ENCODE measurements around the gene KMO.
A peak's percentile ranks its signal among the peaks of the same experiment; 100 is the strongest.

Gene KMO

DNA sequence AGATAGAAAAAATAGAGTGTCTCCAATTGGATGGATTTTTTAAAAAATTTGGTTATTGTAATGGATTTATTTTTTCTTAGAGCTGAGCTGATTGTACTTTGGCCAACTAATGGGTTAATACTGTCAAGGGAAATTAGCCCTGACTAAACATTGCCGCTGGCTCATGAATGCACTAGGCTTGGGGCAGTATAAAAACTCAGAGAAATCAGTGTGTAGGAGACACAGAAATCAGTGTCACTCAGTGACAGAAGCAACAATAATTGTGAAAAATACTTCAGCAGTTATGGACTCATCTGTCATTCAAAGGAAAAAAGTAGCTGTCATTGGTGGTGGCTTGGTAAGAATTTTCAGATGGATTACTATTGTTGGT is at the start of gene KMO:
KMO (plus strand) TSS at position 217 of the 370 bp plus-strand sequence; CDS start at position 284, 67 bp downstream.
- no peak for DNase-seq (ENCODE audit: low read depth in 2 of 2)

DNA sequence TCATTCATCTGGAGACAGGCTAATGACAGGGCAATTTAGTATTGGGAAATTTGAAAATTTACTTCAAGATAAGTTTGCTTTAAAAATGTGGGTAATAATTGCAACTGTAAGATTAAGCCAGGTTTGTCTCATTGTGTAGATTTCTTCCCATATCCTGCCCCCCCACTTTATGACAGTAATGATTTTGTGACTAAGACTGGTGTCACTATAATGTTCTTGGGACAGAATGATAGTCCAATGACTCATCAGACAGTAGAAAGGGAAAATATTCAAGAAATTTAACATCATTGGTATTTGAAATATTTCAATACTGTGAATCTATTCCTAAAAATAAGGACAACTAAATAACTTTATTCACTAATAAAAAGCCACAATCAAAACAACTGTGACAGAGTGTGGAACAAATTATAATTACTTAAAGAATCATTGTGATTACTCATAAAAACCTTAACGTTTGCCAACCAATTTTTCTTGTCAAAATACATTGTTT is 49.4 kb upstream of the KMO start:
- no peak for DNase-seq (ENCODE audit: low read depth in 2 of 2)

DNA sequence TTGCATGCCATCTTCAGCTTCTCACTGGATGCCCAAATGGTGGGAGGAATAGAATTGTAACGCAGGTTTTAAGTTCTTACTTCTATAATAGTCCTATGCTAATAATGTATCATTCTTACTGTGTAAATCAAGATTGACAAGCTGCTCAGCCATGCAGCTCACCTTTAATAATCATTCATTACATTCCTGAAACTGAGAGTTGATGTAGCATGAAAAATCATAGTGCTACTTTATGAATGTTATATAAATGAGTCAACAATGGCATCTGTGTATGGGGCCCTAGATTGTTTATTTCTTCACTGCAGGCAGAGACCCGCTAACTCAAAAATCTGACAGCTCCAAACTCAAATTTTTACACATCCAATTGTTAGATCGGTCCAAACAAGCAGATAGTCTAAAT is 47.0 kb upstream of the KMO start:
- no peak for DNase-seq (ENCODE audit: low read depth in 2 of 2)

- DNase-seq (ENCODE audit: low read depth in 2 of 2): no peak
Observed at GRCh38 chr1:241485554-241485992, 46.6 kb upstream of the KMO start.

DNA sequence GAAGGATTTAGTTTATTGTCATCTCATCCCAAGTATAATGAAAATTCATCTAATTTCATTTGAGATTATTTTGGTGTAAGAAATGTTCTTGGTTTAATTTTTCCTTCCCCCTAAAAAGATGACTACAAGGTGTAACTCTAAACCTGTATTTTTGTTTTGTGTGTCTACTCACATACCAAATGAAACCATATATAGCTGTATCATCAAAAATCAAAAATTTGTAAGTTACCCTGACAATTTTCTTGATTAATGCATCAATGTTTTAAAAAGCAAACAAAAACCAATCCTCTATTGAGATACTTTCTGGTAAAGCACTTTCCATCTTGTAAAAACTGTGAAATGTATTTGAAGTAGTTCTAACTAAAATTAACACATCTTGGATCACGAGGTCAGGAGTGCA is 43.4 kb upstream of the KMO start:
- DNase-seq (ENCODE audit: low read depth in 2 of 2): no peak

GRCh38 chr1:241495741-241496140 is 36.4 kb upstream of the KMO start:
- DNase-seq (ENCODE audit: low read depth in 2 of 2): no peak

DNA sequence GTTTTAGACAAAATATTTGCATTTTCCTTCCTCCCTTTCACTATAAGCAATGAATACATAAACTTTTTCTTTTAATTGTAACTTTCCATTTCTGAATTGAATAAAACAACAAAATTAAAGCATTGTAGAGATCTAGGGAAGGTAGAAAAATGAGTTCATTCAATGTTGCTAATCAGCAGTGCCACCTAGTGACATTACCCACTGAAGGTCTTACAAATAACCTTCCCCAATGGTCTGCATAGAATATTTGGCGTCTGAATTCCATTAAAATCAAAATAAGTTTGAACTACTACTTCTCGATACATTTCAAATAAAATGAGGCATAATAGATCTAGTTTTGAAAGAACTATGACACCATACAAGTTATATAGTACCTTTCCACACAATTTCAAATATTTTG is 32.3 kb upstream of the KMO start:
- no peak for DNase-seq (ENCODE audit: low read depth in 2 of 2)

DNA sequence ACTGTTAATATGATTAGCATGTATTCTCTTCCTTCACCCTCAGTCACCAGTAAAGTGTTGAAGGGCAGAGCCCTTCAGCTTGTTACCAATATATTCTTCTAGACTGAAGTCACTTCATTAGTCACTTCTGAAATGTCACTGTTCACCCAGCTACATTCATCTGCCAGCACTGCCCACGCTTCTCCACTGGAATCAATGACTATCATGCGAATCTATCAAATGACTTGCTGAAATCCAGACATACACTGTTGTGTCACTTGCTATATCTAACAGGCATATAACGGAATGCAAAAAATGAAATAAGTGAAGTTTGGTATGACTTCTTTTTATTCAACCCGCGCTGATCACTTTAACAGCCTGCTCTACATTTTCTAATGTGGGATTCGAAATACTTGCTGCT is 28.7 kb upstream of the KMO start:
- no peak for DNase-seq (ENCODE audit: low read depth in 2 of 2)

DNA sequence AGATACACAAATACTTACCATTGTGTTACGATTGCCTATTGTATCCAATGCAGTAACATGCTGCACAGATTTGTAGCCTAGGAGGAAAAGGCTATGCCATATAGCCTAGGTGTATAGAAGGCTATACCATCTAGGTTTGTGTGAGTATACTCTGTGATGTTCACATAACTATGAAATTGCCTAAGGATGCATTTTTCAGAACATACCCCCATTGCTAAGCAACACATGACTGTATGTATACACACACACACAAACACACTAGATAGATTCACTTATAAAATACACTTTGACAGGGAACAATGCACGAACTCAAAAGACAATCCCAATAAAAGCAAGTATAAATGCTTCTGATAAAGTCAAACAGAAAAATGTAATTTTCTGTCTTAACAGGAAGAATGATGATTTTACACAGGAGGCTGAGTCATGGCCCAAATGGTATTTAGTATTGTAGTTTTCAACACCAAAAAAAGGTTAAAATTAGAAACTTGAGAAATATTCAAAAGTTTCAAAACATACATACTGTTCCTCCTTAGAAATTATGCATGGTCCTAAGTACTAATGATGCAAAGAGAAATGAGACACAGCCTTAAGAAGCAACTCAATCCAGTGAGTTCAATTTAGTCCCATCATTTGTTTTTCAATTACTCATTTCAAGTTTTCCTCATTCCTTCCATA is 24.9 kb upstream of the KMO start:
- DNase-seq (ENCODE audit: low read depth in 2 of 2): no peak

GRCh38 chr1:241513378-241513777 is 18.8 kb upstream of the KMO start:
- no peak for DNase-seq (ENCODE audit: low read depth in 2 of 2)

- no peak for DNase-seq (ENCODE audit: low read depth in 2 of 2)
Observed at GRCh38 chr1:241518476-241519307, 13.5 kb upstream of the KMO start.

GRCh38 chr1:241519308-241520079 is 12.7 kb upstream of the KMO start, which contains the start of gene FH:
Gene FH (minus strand): TSS chr1:241519755. CDS start chr1:241519722, 33 bp downstream.
- peak; percentile 83 to 91 for DNase-seq (ENCODE audit: low read depth in 2 of 2)

DNA sequence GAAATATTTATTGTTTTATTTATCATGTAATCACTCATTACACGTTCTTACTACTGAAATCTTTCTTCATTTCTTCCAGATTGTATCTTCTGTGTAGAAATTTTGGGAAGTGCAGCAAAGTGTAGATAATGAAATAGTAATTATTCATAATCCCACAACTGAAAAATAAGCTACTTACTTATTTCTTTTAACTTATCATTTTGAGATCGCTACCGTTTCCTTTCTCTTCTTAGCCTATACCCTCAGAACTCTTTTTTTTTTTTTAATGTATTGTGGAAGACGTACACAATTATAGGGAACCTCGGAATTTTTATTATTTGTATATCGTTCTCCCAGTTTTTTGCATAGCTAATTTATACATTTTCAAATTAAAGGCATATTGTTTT is 12.1 kb upstream of the KMO start:
- no peak for DNase-seq (ENCODE audit: low read depth in 2 of 2)

DNA sequence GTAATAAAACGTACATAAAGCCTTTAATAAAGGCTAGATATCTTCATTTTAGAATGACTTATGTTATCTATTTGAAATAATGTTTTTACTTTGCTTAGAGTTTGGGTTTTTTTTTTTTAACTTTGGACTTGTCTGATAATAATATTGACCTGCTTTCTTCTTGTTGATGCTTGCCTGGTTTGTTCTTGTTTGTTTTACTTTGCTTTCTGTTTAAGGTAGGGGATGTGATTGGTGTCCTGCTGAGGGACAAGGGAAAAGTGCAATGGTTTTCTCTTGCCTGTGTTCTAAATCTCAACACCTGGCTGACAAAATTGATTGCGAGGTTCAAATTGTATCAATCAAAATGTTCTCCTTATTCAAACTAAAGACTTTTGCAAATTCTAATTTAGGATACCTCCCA is 10.5 kb upstream of the KMO start:
- DNase-seq (ENCODE audit: low read depth in 2 of 2): no peak

GRCh38 chr1:241525026-241525425 is 7.2 kb upstream of the KMO start:
- DNase-seq (ENCODE audit: low read depth in 2 of 2): no peak

GRCh38 chr1:241527146-241527545 is 5.0 kb upstream of the KMO start:
- DNase-seq (ENCODE audit: low read depth in 2 of 2): no peak

DNA sequence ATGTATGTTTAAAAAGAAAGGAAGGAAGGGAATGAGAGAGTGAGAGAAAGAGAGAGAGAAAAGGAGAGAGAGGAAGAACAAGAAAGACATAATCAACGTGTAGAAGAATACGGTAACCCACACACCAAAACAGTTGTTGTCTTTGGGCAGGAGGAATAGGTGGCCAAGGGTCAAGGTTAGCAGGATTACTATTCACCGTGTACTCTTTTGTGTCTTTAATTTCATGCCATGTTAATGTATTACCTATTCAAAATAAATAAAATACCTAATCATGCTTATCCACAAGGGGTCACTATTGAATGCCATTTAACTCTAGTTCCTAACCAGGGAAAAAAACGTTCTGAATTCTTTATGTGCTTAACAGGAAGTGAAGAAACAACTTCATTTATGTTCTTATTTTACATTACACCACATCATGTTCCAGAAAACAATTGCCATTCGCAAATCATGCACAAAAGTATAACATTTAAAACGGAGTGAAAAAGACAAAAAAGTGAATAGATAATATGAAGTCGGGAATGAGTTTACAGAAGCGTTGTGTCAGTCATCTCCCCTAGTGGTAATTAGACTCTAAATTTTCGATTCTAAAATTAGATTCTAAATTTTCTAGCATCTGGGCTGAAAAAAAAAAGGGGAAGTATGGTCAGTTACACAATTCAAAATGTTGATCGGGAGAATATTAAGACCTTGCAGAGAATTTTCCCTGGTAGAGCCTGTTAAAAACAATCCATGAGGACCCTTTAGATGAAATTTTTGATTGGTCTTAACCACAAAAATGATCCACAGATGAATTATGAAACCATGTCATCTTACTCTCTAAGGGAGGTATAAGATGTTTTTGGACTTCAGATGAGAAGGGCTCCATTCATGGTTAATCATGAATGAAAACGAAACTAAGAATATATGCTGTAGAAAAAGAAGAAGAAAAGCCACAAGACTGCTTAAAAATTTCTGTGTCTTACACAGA is 700 bp upstream of the KMO start:
- DNase-seq (ENCODE audit: low read depth in 2 of 2): no peak

DNA sequence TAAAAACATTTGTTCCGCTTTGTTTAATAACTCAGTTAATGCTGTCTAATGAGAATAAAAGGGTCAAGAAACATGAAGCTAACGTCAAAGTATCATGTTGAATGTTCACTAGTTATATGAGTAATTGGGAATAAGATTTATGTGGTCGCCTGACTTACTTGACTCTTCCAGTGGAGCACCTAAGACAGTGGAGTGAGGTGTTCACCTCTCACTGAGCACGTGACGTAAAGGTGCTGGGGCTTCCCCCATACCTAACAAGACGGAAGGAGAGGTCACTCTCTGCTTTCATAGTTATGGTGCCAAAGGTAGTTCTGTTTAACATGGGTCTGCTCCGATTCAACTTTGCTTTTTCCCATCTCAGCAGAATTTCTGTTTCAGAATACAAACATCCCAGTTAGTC is 686 bp downstream of the KMO start:
- no peak for DNase-seq (ENCODE audit: low read depth in 2 of 2)

DNA sequence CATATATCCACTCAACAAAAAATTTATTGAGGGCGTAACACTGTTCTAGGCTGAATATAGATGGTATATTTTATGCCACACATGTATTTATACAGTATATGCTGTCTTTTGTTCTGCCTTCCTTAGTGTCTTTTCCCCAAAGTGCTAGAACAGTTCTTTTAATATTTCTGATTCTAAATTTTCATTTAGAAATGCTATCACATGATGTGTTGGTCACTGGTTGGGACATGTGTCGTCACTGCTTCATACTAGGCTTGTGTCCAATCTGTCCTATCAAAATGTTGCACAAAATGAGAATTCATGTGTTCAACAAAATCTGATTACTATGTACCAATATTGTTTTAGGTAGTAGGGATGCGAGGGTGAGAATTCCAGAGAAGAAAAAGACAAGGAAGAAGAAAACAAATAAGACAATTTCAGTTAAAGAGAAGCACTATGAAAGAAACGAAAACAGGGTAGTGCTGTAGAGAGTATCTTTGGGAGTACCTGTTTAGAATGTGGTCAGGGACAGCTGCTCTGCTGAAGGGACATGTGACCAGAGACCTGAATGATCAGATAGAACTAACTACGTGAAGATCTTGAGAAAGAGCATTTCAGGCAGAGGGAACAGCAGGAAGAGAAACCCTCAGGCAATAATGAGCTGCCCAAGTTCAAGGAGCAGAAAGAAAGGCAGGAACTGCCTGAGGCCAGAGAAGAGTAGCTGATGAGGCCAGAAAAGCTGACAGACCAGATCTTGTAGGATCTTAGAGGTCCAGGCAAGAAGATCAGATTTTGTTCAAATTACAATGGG is 1.3 kb downstream of the KMO start:
- no peak for DNase-seq (ENCODE audit: low read depth in 2 of 2)

GRCh38 chr1:241536304-241536703 is 4.1 kb downstream of the KMO start:
- no peak for DNase-seq (ENCODE audit: low read depth in 2 of 2)
